Measurements from ENCODE around the gene PHTF2. TPM values are rescaled to one million over a fixed set of nuclear protein-coding genes. Genes with fewer than 3 reads are reported as not detected.
"Not testable (repeated sequence)": the region's sequence is repeated elsewhere in the genome, so short reads cannot be mapped to it uniquely, and the experiment has no call there.

The PHTF2 gene
- polyA plus RNA-seq, 1 experiment = 60.1 TPM

DNA sequence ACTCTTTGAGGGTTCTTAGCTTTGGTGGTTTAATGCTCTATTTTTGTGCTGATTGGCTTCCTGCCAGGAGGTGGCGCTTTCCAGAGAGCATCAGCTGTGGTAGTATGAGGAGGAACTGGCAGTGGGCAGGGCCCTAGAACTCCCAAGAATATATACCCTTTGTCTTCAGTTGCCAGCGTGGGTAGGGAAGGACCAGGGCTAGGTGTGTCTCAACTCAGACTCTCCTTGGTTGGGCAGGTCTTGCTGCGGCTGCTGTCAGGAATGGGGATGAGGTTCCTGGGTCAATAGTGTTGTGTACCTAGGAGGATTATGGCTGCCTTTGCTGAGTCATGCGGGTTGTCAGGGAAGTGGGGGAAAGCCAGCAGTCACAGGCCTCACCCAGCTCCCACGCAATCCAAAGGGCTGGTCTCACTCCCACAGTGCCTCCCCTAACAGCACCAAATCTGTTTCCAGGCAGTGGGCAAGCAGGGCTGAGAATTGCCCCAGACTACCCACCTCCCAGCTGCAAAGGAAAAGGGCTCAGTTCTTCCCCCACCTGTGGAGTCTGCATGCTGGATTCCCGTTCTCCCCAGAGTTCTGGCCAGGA lies 191.5 kb downstream of the PHTF2 start:
- Histone ChIP-seq H3K27me3 (ENCODE audit: control insufficient read depth, insufficient read depth, low read length) (no peaks in the 10 kb centered on the region), H3K4me3 (ENCODE audit: low read depth, low read length) (no peak overlapping the region), H3K27ac (ENCODE audit: low read depth, low read length) (no peak overlapping the region), H3K9me3 (ENCODE audit: control insufficient read depth, insufficient read depth, low read length) (no peaks in the 10 kb centered on the region)
- no peak for TF ChIP-seq CTCF (IDR thresholded peaks at IDR 0.05; ENCODE audit: low read depth, low read length)
- DNase-seq (ENCODE audit: low read depth, low spot score) = no peak
- ChIA-PET POLR2A (no interaction called here), CTCF (no interaction called here)

- POLR2A ChIA-PET = no interaction called here
- DNase-seq (ENCODE audit: low read depth, low spot score) = no peak
- Histone ChIP-seq H3K4me3 (ENCODE audit: low read depth, low read length) (no peak overlapping the region), H3K27ac (ENCODE audit: low read depth, low read length) (no peak overlapping the region), H3K27me3 (ENCODE audit: control insufficient read depth, insufficient read depth, low read length) (no peaks in the 10 kb centered on the region), H3K9me3 (ENCODE audit: control insufficient read depth, insufficient read depth, low read length) (no peaks in the 10 kb centered on the region)
- no peak for TF ChIP-seq CTCF (IDR thresholded peaks at IDR 0.05; ENCODE audit: low read depth, low read length)
- CTCF ChIA-PET = no interaction called here
Measured at GRCh38 chr7:77991656-77992055, 193.1 kb downstream of the PHTF2 start.

DNA sequence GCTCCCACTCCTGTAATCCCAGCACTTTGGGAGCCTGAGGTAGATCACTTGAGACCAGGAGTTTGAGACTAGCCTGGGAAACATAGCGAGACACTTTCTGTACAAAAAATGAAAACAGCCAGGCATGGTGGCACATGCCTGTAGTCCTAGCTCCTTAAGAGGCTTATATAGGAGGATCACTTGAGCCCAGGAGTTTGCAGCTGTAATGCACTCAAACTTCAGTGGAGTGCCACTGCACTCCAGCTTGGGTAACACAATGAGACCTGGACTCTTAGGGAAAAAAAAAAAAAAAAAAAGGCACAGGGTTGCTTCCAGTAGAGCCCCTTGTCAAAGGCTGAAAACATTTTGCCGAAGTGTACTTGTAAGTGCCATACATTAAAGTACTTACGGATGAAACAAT lies 195.3 kb downstream of the PHTF2 start:
- no peak for DNase-seq (ENCODE audit: low read depth, low spot score)
- no peaks in the 10 kb centered on the region for H3K27me3 ChIP-seq (ENCODE audit: control insufficient read depth, insufficient read depth, low read length)
- H3K4me3 ChIP-seq (ENCODE audit: low read depth, low read length) = no peak overlapping the region
- H3K27ac ChIP-seq (ENCODE audit: low read depth, low read length) = no peak overlapping the region
- POLR2A ChIA-PET = no interaction called here
- no peaks in the 10 kb centered on the region for H3K9me3 ChIP-seq (ENCODE audit: control insufficient read depth, insufficient read depth, low read length)
- TF ChIP-seq CTCF (IDR thresholded peaks at IDR 0.05; ENCODE audit: low read depth, low read length) = no peak
- CTCF ChIA-PET = interaction anchor here (0.6 kb wide), 1 partner anchor 8 kb away, joined by 9 read pairs; no protein-coding TSS in a partner anchor

DNA sequence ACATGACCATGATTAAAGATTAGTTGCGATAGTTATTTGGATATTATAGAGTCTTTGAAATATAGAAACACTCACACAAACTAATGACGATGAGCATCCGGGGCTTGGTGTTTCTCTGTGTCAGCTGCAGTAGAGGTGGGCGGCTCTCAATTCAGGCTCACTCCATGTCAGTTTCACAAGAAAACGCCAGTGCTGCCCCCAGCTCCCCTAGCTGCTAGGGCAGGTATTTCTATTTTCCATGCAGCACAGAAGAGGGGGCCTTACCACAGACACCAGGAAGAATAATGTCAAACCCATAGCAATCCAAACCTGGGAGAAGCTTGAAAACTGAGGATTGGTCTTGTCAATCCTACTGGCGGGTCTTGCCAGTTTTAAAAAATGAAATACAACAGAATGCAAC lies 197.1 kb downstream of the PHTF2 start:
- CTCF ChIA-PET = interaction anchor here (1.3 kb wide), 1 partner anchor 26 kb away, joined by 3 read pairs; no protein-coding TSS in a partner anchor
- Histone ChIP-seq H3K9me3 (ENCODE audit: control insufficient read depth, insufficient read depth, low read length) (no peaks in the 10 kb centered on the region), H3K4me3 (ENCODE audit: low read depth, low read length) (no peak overlapping the region), H3K27ac (ENCODE audit: low read depth, low read length) (no peak overlapping the region), H3K27me3 (ENCODE audit: control insufficient read depth, insufficient read depth, low read length) (no peaks in the 10 kb centered on the region)
- POLR2A ChIA-PET = no interaction called here
- TF ChIP-seq CTCF (IDR thresholded peaks at IDR 0.05; ENCODE audit: low read depth, low read length) = peak; percentile 45
- DNase-seq (ENCODE audit: low read depth, low spot score) = no peak

DNA sequence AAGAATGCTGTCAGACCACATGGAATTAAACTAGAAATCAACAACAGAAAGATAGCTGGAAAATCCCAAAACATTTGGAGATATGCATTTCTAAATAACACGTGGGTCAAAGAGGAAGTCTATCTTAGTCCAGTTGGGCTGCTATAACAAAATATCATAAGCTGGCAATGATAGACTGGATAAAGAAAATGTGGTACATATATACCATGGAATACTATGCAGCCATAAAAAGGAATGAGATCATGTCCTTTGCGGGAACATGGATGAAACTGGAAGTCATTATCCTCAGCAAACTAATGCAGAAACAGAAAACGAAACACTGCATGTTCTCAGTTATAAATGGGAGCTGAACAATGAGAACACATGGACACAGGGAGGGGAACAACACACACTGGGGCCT lies 200.6 kb downstream of the PHTF2 start:
- H3K27ac ChIP-seq (ENCODE audit: low read depth, low read length); H3K4me3 ChIP-seq (ENCODE audit: low read depth, low read length); POLR2A ChIA-PET; H3K27me3 ChIP-seq (ENCODE audit: control insufficient read depth, insufficient read depth, low read length); DNase-seq (ENCODE audit: low read depth, low spot score); H3K9me3 ChIP-seq (ENCODE audit: control insufficient read depth, insufficient read depth, low read length): not testable (repeated sequence)
- CTCF ChIA-PET = interaction anchor here (0.6 kb wide), 1 partner anchor 272 kb away, joined by 3 read pairs; no protein-coding TSS in a partner anchor
